IPS-15b (cell line): Measurements from ENCODE around the gene CCL4L2.
"Not testable (repeated sequence)": the region's sequence is repeated elsewhere in the genome, so short reads cannot be mapped to it uniquely, and the experiment has no call there.

Experiments used
- H3K27me3 ChIP-seq: one replicate; pipeline ENCODE4 v1.6.1; 2013; ENCODE audit warnings: low read length; ENCODE audit not compliant: control insufficient read depth, insufficient read depth
- H3K36me3 ChIP-seq: one replicate; pipeline ENCODE4 v1.6.1; 2013; ENCODE audit warnings: low read length; ENCODE audit not compliant: control insufficient read depth, insufficient read depth
- H3K4me1 ChIP-seq: one replicate; pipeline ENCODE4 v1.6.1; 2013; ENCODE audit warnings: mild to moderate bottlenecking, low read length; ENCODE audit not compliant: control insufficient read depth, insufficient read depth
- H3K4me3 ChIP-seq: one replicate; pipeline ENCODE4 v1.5.1; 2013; ENCODE audit warnings: low read depth, low read length
- H3K9ac ChIP-seq: one replicate; pipeline ENCODE4 v1.6.1; 2013; ENCODE audit warnings: low read depth, mild to moderate bottlenecking, low read length
- H3K9me3 ChIP-seq: one replicate; pipeline ENCODE4 v1.6.1; 2013; ENCODE audit warnings: mild to moderate bottlenecking, low read length; ENCODE audit not compliant: control insufficient read depth, insufficient read depth

The CCL4L2 gene

DNA sequence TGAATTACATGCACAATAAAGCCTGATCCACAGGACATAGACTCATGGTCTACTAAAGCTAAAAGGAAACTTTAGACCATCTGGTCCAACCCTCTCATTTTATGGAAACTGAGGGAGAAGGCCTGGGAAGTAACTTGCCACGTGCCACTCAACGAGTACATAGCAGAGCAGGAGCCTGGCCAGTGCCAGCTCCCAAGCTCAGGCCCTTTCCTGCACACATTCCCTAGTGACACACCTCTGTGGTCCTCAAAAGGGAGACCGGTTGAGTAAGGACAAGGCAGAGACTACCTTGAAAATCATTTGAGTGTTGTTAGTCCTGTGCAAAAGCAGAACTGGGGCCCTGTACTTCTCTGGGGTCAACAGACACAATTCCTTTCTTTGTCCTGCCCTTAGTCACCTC, 2.8 kb downstream of the CCL4L2 start:
- no peaks in the 10 kb centered on the region for H3K4me1 ChIP-seq
- no peaks in the 10 kb centered on the region for H3K27me3 ChIP-seq
- H3K9me3 ChIP-seq, result no peaks in the 10 kb centered on the region
- H3K9ac ChIP-seq, result no peak overlapping the region
- no peak overlapping the region for H3K4me3 ChIP-seq
- no peaks in the 10 kb centered on the region for H3K36me3 ChIP-seq

DNA sequence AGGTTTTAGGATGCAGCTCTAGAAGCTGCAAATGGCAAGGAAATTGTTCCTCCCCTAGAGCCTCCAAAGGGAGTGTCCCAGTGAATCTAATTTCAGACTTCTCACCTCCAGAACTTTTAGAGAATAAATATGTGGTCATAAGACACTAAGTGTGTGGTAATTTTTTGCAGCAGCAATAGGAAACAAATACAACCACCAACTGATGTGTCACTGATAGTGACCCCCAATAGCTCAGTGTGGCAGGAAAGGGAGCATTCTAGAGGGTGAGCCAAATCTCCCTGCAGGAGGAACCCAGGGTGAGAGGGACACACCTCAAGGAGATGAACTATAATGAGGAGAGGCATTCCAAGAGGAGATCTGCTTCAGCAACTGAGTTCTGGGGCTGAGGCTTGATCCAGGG, 4.1 kb downstream of the CCL4L2 start:
- Histone ChIP-seq H3K9me3 (no peaks in the 10 kb centered on the region), H3K9ac (no peak overlapping the region), H3K4me3 (no peak overlapping the region), H3K4me1 (no peaks in the 10 kb centered on the region), H3K27me3 (no peaks in the 10 kb centered on the region), H3K36me3 (no peaks in the 10 kb centered on the region)

DNA sequence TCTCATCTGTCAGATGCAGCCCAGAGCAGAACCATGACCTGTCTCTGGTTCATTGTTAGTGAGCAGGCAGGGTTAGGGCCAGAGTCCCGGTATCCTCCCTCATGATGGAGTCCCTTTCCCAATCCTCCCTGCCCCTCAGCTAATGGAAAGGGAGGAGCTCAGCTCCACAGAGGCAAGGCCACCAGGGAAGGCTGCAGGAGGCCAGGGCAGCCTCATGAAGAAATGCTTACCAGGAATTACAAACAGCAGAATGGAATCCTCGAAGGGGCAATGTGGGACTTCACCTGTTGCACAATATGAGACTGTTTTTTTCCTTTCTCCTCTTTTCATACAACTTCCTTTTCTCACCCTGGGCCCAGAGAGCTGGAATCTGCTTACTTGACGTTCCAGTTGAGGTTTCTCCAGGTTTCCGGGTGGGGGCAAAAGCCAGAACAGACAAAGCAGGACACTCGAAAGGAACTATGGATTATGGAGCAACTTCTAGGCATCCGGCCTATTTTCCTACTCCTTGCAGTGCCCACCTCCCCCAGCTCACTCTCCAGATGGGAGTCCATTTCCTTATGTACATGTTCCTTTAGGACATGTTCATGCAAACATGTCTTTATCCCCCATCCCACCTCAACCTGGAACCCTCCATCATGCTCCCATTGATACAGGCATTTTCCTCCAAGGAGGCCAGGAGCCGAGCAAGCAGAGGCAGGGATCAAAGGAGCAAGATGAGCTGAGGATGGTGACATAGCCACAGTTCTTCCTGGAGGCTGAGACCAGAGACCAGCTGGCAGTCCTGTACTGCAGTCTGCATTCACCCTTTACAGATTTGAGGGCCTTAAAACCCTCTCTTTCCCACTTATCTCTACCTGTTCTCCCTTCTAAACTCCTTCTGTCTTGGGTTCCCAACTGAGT, 4.8 kb downstream of the CCL4L2 start:
- H3K9me3 ChIP-seq, H3K9ac ChIP-seq, H3K4me1 ChIP-seq, H3K4me3 ChIP-seq, H3K36me3 ChIP-seq, H3K27me3 ChIP-seq: not testable (repeated sequence)

DNA sequence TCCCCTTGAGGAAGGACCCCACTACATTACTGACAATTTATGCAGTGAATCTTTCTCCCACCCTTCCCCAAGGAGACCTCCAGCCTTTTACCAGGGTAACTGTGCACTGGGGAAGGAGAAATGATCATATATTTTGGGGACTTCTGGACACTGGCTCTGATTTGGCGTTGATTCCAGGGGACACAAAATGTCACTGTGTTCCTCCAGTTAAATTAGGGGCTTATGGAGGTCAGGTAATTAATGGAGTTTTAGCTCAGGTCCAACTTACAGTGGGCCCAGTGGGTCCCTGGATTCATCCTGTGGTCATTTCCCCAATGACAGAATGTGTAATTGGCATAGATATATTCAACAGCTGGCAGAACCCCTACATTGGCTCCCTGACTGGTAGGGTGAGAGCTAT, 8.7 kb downstream of the CCL4L2 start:
- not testable (repeated sequence) for H3K9me3 ChIP-seq, H3K27me3 ChIP-seq, H3K9ac ChIP-seq, H3K4me3 ChIP-seq, H3K36me3 ChIP-seq, H3K4me1 ChIP-seq

DNA sequence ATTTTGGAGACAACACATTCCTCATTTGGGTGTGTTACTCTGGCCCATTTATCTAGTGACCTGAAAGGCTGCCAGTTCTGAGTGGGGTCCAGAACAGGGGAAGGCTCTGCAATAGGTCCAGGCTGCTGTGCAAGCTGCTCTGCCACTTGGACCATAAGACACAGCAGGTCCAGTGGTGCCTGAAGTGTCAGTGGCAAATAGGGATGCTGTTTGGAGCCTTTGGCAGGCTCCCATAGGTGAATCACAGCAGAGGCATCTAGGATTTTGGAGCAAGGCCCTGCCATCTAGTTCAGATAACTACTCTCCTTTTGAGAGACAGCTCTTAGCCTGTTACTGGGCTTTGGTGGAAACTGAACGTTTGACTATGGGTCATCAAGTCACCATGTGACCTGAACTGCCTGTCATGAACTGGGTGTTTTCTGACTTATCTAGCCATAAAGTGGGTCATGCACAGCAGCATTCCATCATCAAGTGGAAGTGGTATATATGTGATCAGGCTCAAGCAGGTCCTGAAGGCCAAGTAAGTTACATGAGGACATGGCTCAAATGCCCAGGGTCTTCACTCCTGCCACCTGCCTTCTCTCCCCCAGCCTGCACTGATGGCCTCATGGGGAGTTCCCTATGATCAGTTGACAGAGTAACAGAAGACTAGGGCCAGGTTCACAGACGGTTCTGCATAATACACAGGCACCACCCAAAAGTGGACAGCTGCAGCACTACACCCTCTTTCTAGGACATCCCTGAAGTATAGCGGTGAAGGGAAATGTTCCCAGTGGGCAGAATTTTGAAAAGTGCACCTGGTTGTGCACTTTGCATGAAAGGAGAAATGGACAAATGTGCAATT, 10.1 kb downstream of the CCL4L2 start:
- not testable (repeated sequence) for H3K27me3 ChIP-seq, H3K4me1 ChIP-seq, H3K9ac ChIP-seq, H3K36me3 ChIP-seq, H3K9me3 ChIP-seq, H3K4me3 ChIP-seq

DNA sequence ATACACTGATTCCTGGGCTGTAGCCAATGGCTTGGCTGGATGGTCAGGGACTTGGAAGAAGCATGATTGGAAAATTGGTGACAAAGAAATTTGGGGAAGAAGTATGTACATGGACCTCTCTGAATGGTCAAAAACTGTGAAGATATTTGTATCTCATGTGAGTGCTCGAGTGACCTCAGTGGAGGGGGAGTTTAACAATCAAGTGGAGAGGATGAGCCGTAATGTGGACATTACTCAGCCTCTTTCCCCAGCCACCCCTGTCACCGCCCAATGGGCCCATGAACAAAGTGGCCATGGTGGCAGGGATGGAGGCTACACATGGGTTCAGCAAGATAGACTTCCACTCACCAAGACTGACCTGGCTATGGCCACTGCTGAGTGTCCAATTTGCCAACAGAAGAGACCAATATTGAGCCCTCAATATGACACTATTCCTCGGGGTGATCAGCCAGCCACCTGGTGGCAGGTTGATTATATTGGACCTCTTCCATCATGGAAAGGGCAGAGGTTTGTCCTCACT, 10.8 kb downstream of the CCL4L2 start:
- H3K36me3 ChIP-seq, H3K9me3 ChIP-seq, H3K4me3 ChIP-seq, H3K9ac ChIP-seq, H3K27me3 ChIP-seq, H3K4me1 ChIP-seq: not testable (repeated sequence)

DNA sequence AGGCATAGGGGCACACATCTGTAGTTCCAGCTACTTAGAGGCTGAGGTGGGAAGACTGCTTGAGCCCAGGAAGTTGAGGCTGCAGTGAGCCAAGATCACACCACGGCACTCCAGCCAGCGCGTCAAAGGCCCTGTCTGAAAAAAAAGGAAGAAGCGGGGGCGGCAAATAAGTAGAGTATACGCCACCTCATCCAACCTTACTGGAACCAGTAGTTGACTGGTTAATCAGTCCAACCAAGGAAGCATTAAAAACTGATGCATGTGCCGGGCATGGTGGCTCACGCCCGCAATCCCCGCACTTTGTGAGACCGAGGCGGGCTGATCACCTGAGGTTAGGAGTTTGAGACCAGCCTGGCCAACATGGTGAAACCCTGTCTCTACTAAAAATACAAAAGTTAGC, 12.1 kb downstream of the CCL4L2 start:
- H3K27me3 ChIP-seq, H3K9ac ChIP-seq, H3K9me3 ChIP-seq, H3K4me3 ChIP-seq, H3K36me3 ChIP-seq, H3K4me1 ChIP-seq: not testable (repeated sequence)

DNA sequence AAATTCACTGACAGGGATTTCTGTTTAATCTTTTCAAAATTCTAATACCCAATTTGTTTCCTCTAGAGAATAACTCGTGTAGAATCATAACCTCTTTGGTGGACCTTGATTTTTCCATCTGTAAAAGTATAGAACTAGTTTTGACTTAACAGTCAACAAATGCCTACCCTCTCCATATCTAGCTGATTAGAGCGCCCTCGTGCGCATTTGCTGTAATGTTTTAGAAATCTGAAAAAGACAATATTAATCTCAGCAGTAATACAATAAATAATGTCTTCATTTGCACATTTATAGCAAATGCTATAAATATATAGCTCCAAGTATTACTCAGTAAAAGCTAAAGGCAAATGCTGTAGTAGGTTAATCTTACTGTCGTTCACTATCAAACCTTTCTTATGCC, 18.8 kb downstream of the CCL4L2 start:
- not testable (repeated sequence) for H3K36me3 ChIP-seq, H3K4me1 ChIP-seq, H3K4me3 ChIP-seq, H3K27me3 ChIP-seq, H3K9me3 ChIP-seq, H3K9ac ChIP-seq

DNA sequence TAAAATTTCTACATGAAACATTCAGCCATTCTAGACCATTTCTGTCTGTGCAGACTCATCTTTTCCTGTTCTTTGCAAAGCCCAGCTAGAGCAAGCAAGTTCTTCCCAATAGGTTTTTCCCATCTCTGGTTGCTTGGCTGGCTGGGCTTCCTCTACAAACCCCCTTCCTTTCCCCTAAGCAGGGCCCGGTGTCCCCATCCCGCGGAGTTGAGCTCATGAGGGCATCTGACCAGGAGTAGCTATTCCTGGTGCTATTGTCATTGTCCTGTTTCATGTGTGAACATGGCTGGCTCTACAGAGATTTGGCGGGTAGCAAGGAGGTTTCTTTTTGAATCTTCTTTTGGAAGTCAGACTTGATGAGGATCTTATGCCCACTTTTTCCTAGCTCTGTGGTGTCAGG, 31.2 kb downstream of the CCL4L2 start:
- not testable (repeated sequence) for H3K4me3 ChIP-seq, H3K9me3 ChIP-seq, H3K4me1 ChIP-seq, H3K9ac ChIP-seq, H3K27me3 ChIP-seq, H3K36me3 ChIP-seq
